A549 (cell line): Measurements from ENCODE around the gene CELF4. TPM values are rescaled to one million over a fixed set of nuclear protein-coding genes. Genes with fewer than 3 reads are reported as not detected.

ENCODE experiments used
- ATAC-seq, 2 experiments: fragments of 200-7000 bp in 1 of 2; fragments of >200 bp in 1 of 2; cut with Nextera tagmentation in 1 of 2; cut with Tn5 transposase in 1 of 2; 3 replicates each; pipeline versions ENCODE4 v1.8.0 to v1.9.1; 2018 to 2020; ENCODE audit warnings: mild to moderate bottlenecking in 1 of 2, moderate library complexity in 1 of 2
- CTCF ChIA-PET: fragments of 300-600 bp; sonication (Branson Sonifier 250); formaldehyde crosslinking; extraction: SDS; loops from one replicate; lab custom pipeline; 2021; ENCODE audit warnings: antibody characterized with exemption, inconsistent platforms; lab: Yijun Ruan, JAX
- POLR2A ChIA-PET: fragments of 350-600 bp; formaldehyde crosslinking; extraction: SDS; loops from one replicate; lab custom pipeline; 2021; ENCODE audit warnings: antibody characterized with exemption, inconsistent platforms; lab: Yijun Ruan, JAX
- DNase-seq, 2 experiments: peaks; one replicate each; pipeline versions ENCODE4 v3.0.0 to v3.0.0-alpha.2; 2011 to 2016; ENCODE audit warnings: low read depth in 1 of 2, low spot score in 1 of 2
- FAIRE-seq: peaks from 2 replicates; lab custom pipeline; 2011; peaks lifted over from hg19 to GRCh38; lab: Jason Lieb, UNC
- H3K27ac ChIP-seq, 2 experiments: fragments of >200 bp; sonication (Bioruptor Twin); formaldehyde crosslinking; 3 replicates each; pipeline ENCODE4 v1.5.1; 2016 to 2017
- H3K4me1 ChIP-seq: fragments of >200 bp; sonication (Bioruptor Twin); formaldehyde crosslinking; 3 replicates; pipeline ENCODE4 v1.6.1; 2016
- H3K4me2 ChIP-seq: fragments of >200 bp; sonication (Bioruptor Twin); formaldehyde crosslinking; 3 replicates; pipeline ENCODE4 v1.6.1; 2016
- H3K4me3 ChIP-seq: fragments of >200 bp; sonication (Bioruptor Twin); formaldehyde crosslinking; 3 replicates; pipeline ENCODE4 v1.5.1; 2016
- H3K9me3 ChIP-seq: fragments of >200 bp; sonication (Bioruptor Twin); formaldehyde crosslinking; 3 replicates; pipeline ENCODE4 v1.6.1; 2016
- BHLHE40 ChIP-seq: IDR thresholded peaks from 2 replicates; pipeline ENCODE4 v1.6.1; 2012; ENCODE audit warnings: low read depth, low read length, inconsistent platforms
- CBX2 ChIP-seq: fragments of 200-600 bp; sonication (generic); IDR thresholded peaks from 2 replicates; pipeline ENCODE4 v1.6.1; 2016; ENCODE audit warnings: low read depth, mild to moderate bottlenecking, borderline replicate concordance
- EHMT2 ChIP-seq: fragments of 200-600 bp; sonication (generic); IDR thresholded peaks from 2 replicates; pipeline ENCODE4 v1.6.1; 2016; ENCODE audit warnings: antibody characterized with exemption, low read depth, mild to moderate bottlenecking, moderate library complexity
- HOXA7 ChIP-seq: fragments of 250-450 bp; sonication (Bioruptor Pico); IDR thresholded peaks from 2 replicates; pipeline ENCODE4 v1.5.0; 2020; ENCODE audit warnings: mild to moderate bottlenecking, moderate library complexity
- KDM1A ChIP-seq: fragments of 200-600 bp; sonication (generic); IDR thresholded peaks from 2 replicates; pipeline ENCODE4 v1.6.1; 2016; ENCODE audit warnings: low read depth, mild to moderate bottlenecking
- KDM5A ChIP-seq: fragments of 200-600 bp; sonication (generic); IDR thresholded peaks from 2 replicates; pipeline ENCODE4 v1.6.1; 2016; ENCODE audit warnings: antibody characterized with exemption, mild to moderate bottlenecking
- NPAS2 ChIP-seq: fragments of 250-450 bp; sonication (Bioruptor Pico); IDR thresholded peaks from 2 replicates; pipeline ENCODE4 v1.8.0; 2022; ENCODE audit warnings: mild to moderate bottlenecking, moderate library complexity, borderline replicate concordance
- NR3C1 ChIP-seq: fragments of >200 bp; sonication (Bioruptor Twin); formaldehyde crosslinking; IDR thresholded peaks from 3 replicates; pipeline ENCODE4 v1.6.1; 2017
- POLR2A ChIP-seq: IDR thresholded peaks from 2 replicates; pipeline ENCODE4 v1.6.1; 2012; ENCODE audit warnings: mild to moderate bottlenecking, low read length
- TFCP2L1 ChIP-seq: fragments of 250-450 bp; sonication (Bioruptor Pico); IDR thresholded peaks from 2 replicates; pipeline ENCODE4 v1.5.0; 2021; ENCODE audit warnings: mild to moderate bottlenecking
- TP53 ChIP-seq: fragments of 250-450 bp; sonication (Bioruptor Pico); IDR thresholded peaks from 2 replicates; pipeline ENCODE4 v1.5.0; 2021; ENCODE audit warnings: mild to moderate bottlenecking, moderate library complexity
- WGBS: methylation state at CpG from one replicate; pipeline ENCODE4 v1.1.6; 2017; ENCODE audit errors: missing lambda C conversion rate; 5-methylcytosine and 5-hydroxymethylcytosine counted together
- polyA plus RNA-seq, 4 experiments: library from polyadenylated mRNA; depleted of rRNA in 3 of 4; stranded (reverse); fragments of >200 nt; fragmentation: RNase III in 1 of 4; extraction: RNeasy Plus Mini Kit Qiagen cat#74134 plus additional on column Dnase treatment in 1 of 4; gene quantifications; 2 replicates in 3 of 4; 3 replicates in 1 of 4; pipeline ENCODE4 v1.2.3, GENCODE V29; 2011 to 2017
- TF ChIP-seq, protein P1 (sequence below): fragments of 200-600 bp; sonication (generic); IDR thresholded peaks from 2 replicates; pipeline ENCODE4 v1.6.1; 2016; ENCODE audit warnings: antibody characterized with exemption, mild to moderate bottlenecking, moderate library complexity
- TF ChIP-seq, protein P2 (sequence below): fragments of 150-350 bp; IDR thresholded peaks from 2 replicates; pipeline ENCODE4 v1.6.1; 2014; ENCODE audit warnings: low read depth, mild to moderate bottlenecking, low read length
- TF ChIP-seq, protein P3 (sequence below): fragments of >200 bp; sonication (Bioruptor Twin); formaldehyde crosslinking; IDR thresholded peaks from 2 replicates; pipeline ENCODE4 v1.6.1; 2016
- TF ChIP-seq, protein P4 (sequence below): fragments of >200 bp; sonication (Bioruptor Twin); formaldehyde crosslinking; IDR thresholded peaks from 3 replicates; pipeline ENCODE4 v1.6.1; 2016
- TF ChIP-seq, protein P5 (sequence below): fragments of 250-450 bp; sonication (Bioruptor Pico); IDR thresholded peaks from 2 replicates; pipeline ENCODE4 v1.5.0; 2020; ENCODE audit warnings: low read depth, mild to moderate bottlenecking, moderate library complexity
- TF ChIP-seq, protein P6 (sequence below): fragments of 250-450 bp; sonication (Bioruptor Pico); IDR thresholded peaks from 2 replicates; pipeline ENCODE4 v1.5.0; 2021; ENCODE audit warnings: mild to moderate bottlenecking, moderate library complexity, borderline replicate concordance
- TF ChIP-seq, protein P7 (sequence below): IDR thresholded peaks from 2 replicates; pipeline ENCODE4 v1.6.1; 2012

CELF4 gene
- polyA plus RNA-seq, 2 of the 4 experiments (the other 2 are of a cell fraction): 0.08 TPM; not detected in 1

DNA sequence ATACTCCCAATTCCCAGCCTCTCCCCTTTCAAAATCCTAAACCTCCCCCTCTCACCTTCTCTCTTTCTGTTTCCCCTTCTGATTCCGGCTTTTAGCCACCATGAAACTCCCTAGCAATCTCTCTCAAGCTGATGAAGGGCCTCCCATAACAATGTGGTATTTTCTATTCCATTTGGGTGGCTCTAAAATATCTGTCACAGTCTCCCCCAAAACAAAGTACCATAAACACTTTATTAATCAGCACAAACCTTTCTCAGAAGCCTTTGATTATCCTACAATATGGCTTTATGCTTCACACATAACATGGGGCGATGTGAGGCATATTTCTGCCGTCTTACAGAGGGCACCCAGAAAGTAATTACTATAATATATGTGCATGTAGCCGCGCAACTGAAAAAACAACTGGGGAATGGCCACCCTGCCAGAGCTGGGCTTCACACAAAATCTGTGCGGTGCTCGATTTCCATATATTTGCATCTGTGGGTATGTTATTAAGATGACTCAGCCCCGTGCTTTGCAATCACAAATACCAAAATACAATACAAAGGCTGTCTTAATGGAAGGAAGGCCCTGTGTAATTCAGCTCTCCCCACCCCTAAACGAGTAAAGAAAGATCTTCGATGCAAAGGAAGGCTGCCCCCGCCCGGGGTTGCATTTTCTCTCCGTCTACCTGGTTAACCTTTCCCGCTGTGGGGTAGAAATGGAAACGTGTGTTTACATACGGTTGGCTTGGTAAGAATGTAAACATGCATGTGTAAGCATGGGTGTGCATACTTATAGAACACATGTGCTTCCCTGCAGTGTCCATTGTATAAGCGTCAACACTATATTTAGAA, 81.4 kb downstream of the CELF4 start:
- no peaks in the 10 kb centered on the region for H3K4me1 ChIP-seq
- WGBS: 42% methylated on average over 17 of the region's 17 CpGs
- no peak for ATAC-seq

DNA sequence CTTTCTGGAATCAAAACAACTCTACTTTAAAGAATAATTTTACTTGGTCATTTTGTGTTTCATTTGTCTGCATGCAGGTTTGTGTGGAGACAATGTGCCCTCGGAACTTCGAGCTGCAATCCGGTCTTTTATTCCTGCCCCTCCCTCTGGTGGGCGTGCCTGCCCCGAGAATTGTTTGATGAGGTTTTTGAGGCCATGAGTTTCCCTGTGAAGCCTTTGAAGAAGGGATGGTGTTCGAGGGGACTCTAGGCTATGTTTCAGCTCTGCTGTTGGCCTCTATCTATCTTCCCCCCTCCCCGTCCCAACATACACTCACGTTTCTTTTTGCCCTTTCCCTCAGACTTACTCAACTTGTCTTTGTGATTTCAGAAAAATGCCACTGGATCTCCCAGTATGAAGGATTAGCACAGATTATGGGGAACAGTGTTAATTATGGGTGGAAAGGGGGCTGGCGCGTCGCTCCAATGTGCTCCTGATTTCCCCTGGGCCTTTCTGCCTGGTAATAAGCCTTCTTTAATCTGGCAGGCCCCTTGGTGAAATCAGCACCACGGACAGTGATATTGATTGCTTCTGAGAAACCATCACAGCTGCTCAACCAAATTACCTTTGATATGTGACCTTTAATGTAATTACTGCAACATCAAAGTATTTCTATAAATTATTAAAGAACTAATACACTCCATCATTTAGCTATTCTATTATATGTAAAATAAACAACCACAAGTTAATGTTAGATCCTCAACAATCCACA, 82.2 kb downstream of the CELF4 start:
- Histone ChIP-seq H3K4me1 (no peaks in the 10 kb centered on the region), H3K9me3 (no peaks in the 10 kb centered on the region), H3K4me3 (no peak overlapping the region), H3K27ac (no peak overlapping the region), H3K4me2 (no peak overlapping the region)
- ChIA-PET POLR2A (no interaction called here), CTCF (interaction anchor here (0.7 to 1.7 kb wide), 2 partner anchors 10 to 56 kb away, joined by 3 to 7 read pairs; no protein-coding TSS in a partner anchor)
- FAIRE-seq (no peak), ATAC-seq (no peak), DNase-seq (peak in 1 of 2 experiments; percentile 11)
- peak; percentile 74; the same call in 1 of the 2 replicates for TF ChIP-seq EHMT2
- TF ChIP-seq KDM5A: no peak
- TF ChIP-seq, protein P1, sequence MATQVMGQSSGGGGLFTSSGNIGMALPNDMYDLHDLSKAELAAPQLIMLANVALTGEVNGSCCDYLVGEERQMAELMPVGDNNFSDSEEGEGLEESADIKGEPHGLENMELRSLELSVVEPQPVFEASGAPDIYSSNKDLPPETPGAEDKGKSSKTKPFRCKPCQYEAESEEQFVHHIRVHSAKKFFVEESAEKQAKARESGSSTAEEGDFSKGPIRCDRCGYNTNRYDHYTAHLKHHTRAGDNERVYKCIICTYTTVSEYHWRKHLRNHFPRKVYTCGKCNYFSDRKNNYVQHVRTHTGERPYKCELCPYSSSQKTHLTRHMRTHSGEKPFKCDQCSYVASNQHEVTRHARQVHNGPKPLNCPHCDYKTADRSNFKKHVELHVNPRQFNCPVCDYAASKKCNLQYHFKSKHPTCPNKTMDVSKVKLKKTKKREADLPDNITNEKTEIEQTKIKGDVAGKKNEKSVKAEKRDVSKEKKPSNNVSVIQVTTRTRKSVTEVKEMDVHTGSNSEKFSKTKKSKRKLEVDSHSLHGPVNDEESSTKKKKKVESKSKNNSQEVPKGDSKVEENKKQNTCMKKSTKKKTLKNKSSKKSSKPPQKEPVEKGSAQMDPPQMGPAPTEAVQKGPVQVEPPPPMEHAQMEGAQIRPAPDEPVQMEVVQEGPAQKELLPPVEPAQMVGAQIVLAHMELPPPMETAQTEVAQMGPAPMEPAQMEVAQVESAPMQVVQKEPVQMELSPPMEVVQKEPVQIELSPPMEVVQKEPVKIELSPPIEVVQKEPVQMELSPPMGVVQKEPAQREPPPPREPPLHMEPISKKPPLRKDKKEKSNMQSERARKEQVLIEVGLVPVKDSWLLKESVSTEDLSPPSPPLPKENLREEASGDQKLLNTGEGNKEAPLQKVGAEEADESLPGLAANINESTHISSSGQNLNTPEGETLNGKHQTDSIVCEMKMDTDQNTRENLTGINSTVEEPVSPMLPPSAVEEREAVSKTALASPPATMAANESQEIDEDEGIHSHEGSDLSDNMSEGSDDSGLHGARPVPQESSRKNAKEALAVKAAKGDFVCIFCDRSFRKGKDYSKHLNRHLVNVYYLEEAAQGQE: peak; percentile 92
- TF ChIP-seq, protein P2, sequence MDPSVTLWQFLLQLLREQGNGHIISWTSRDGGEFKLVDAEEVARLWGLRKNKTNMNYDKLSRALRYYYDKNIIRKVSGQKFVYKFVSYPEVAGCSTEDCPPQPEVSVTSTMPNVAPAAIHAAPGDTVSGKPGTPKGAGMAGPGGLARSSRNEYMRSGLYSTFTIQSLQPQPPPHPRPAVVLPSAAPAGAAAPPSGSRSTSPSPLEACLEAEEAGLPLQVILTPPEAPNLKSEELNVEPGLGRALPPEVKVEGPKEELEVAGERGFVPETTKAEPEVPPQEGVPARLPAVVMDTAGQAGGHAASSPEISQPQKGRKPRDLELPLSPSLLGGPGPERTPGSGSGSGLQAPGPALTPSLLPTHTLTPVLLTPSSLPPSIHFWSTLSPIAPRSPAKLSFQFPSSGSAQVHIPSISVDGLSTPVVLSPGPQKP: no peak
- TF ChIP-seq BHLHE40: no peak
- WGBS: 12% methylated on average over 12 of the region's 12 CpGs

More for the DNA sequence above, 81.4 kb downstream of the CELF4 start:
- CTCF ChIA-PET: interaction anchor here (0.7 to 1.7 kb wide), 11 partner anchors 11 to 277 kb away, joined by 3 to 7 read pairs (median 3); no protein-coding TSS in a partner anchor
- FAIRE-seq: no peak
- POLR2A ChIA-PET: no interaction called here
- Histone ChIP-seq H3K4me2 (no peak overlapping the region), H3K27ac (no peak overlapping the region), H3K4me3 (no peak overlapping the region)
- DNase-seq: no peak
- TF ChIP-seq NR3C1: no peak
- TF ChIP-seq, protein P3, sequence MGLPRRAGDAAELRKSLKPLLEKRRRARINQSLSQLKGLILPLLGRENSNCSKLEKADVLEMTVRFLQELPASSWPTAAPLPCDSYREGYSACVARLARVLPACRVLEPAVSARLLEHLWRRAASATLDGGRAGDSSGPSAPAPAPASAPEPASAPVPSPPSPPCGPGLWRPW: no peak
- TF ChIP-seq, protein P4, sequence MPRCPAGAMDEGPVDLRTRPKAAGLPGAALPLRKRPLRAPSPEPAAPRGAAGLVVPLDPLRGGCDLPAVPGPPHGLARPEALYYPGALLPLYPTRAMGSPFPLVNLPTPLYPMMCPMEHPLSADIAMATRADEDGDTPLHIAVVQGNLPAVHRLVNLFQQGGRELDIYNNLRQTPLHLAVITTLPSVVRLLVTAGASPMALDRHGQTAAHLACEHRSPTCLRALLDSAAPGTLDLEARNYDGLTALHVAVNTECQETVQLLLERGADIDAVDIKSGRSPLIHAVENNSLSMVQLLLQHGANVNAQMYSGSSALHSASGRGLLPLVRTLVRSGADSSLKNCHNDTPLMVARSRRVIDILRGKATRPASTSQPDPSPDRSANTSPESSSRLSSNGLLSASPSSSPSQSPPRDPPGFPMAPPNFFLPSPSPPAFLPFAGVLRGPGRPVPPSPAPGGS: no peak
- TF ChIP-seq CBX2: no peak
- no peak for TF ChIP-seq HOXA7 (CRISPR knock-in tag)
- no peak for TF ChIP-seq TP53
- TF ChIP-seq, protein P5, sequence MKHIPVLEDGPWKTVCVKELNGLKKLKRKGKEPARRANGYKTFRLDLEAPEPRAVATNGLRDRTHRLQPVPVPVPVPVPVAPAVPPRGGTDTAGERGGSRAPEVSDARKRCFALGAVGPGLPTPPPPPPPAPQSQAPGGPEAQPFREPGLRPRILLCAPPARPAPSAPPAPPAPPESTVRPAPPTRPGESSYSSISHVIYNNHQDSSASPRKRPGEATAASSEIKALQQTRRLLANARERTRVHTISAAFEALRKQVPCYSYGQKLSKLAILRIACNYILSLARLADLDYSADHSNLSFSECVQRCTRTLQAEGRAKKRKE (CRISPR knock-in tag): no peak
- no peak for TF ChIP-seq TFCP2L1 (CRISPR knock-in tag)
- TF ChIP-seq, protein P6, sequence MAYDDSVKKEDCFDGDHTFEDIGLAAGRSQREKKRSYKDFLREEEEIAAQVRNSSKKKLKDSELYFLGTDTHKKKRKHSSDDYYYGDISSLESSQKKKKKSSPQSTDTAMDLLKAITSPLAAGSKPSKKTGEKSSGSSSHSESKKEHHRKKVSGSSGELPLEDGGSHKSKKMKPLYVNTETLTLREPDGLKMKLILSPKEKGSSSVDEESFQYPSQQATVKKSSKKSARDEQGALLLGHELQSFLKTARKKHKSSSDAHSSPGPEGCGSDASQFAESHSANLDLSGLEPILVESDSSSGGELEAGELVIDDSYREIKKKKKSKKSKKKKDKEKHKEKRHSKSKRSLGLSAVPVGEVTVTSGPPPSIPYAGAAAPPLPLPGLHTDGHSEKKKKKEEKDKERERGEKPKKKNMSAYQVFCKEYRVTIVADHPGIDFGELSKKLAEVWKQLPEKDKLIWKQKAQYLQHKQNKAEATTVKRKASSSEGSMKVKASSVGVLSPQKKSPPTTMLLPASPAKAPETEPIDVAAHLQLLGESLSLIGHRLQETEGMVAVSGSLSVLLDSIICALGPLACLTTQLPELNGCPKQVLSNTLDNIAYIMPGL (CRISPR knock-in tag): no peak
- no peak for TF ChIP-seq NPAS2 (CRISPR knock-in tag)
- TF ChIP-seq, protein P7, sequence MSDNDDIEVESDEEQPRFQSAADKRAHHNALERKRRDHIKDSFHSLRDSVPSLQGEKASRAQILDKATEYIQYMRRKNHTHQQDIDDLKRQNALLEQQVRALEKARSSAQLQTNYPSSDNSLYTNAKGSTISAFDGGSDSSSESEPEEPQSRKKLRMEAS: no peak
- no peak for TF ChIP-seq KDM1A
- TF ChIP-seq POLR2A: no peak
- TF ChIP-seq, all 56 proteins: peak for 0
- no peaks in the 10 kb centered on the region for H3K9me3 ChIP-seq
